K562 (cell line): ENCODE results near the gene GNB2. TPM values are rescaled to one million over a fixed set of nuclear protein-coding genes. Genes with fewer than 3 reads are reported as not detected.

ENCODE experiments used
- CTCFL ChIP-seq: IDR thresholded peaks from 2 replicates; pipeline ENCODE4 v1.6.1; 2011; ENCODE audit warnings: borderline replicate concordance, low read depth, mild to moderate bottlenecking, moderate library complexity, low read length; ENCODE audit not compliant: insufficient read depth, poor library complexity, severe bottlenecking
- E2F1 ChIP-seq: sonication (generic); formaldehyde crosslinking; IDR thresholded peaks from 2 replicates; pipeline ENCODE4 v1.8.1; 2023; ENCODE audit warnings: mild to moderate bottlenecking, missing genetic modification reagents, moderate library complexity
- FOXK1 ChIP-seq: sonication (generic); formaldehyde crosslinking; IDR thresholded peaks from 2 replicates; pipeline ENCODE4 v1.8.0; 2022; ENCODE audit warnings: missing genetic modification reagents, mild to moderate bottlenecking, borderline replicate concordance
- NR2C2 ChIP-seq, 2 experiments: fragments of 200-800 bp in 1 of 2; sonication (Bioruptor generic) in 1 of 2; sonication (generic) in 1 of 2; formaldehyde crosslinking in 1 of 2; IDR thresholded peaks; 2 replicates each; pipeline versions ENCODE4 v1.6.1 to v1.8.0; 2016 to 2022; ENCODE audit warnings: mild to moderate bottlenecking in 1 of 2, missing compliant biosample characterization in 1 of 2, missing genetic modification characterization in 1 of 2, missing genetic modification reagents in 1 of 2
- PBX2 ChIP-seq, 2 experiments: IDR thresholded peaks in 1 of 2; conservative IDR thresholded peaks in 1 of 2; 2 replicates each; pipeline ENCODE4 v1.6.1; 2016; ENCODE audit warnings: low read depth in 2 of 2, mild to moderate bottlenecking in 1 of 2, missing compliant biosample characterization in 1 of 2, missing genetic modification characterization in 1 of 2, moderate library complexity in 1 of 2
- TAF1 ChIP-seq: IDR thresholded peaks from 2 replicates; pipeline ENCODE4 v1.6.1; 2011; ENCODE audit warnings: mild to moderate bottlenecking, low read length, moderate library complexity; ENCODE audit not compliant: insufficient read depth, control insufficient read depth, severe bottlenecking; ENCODE audit errors: extremely low read depth
- polyA plus RNA-seq, 8 experiments: library from polyadenylated mRNA; depleted of rRNA in 4 of 8; stranded (reverse) in 5 of 8; unstranded in 3 of 8; fragments of >200 nt; fragmentation: Nextera tagmentation in 2 of 8; fragmentation: Illumina TruSeq in 1 of 8; extraction: Ambion mirVana in 2 of 8; extraction: Trizol in 1 of 8; gene quantifications; 2 replicates each; pipeline versions ENCODE4 v1.2.1 to v1.2.3, GENCODE V29; 2011 to 2014; ENCODE audit warnings: inconsistent platforms in 1 of 8, missing spikeins in 1 of 8
- total RNA-seq, 7 experiments: library from RNA; depleted of rRNA in 6 of 7; stranded (reverse); fragments of >200 nt in 6 of 7; fragmentation: Illumina TruSeq in 2 of 7; extraction: Trizol in 2 of 7; gene quantifications; 2 replicates each; pipeline versions ENCODE4 v1.2.1 to v1.2.3, GENCODE V29; 2011 to 2021; ENCODE audit warnings: low replicate concordance in 1 of 7
- TF ChIP-seq, protein P1 (sequence below): sonication (generic); formaldehyde crosslinking; IDR thresholded peaks from 2 replicates; pipeline ENCODE4 v1.8.0; 2022; ENCODE audit warnings: missing genetic modification reagents, mild to moderate bottlenecking, moderate library complexity, borderline replicate concordance

The GNB2 gene
- total and polyA plus RNA-seq, 9 of the 15 experiments (the other 6 are each of a cell fraction or from before 2014, with no cell fraction given): 0.65 to 320 (median 104) TPM

- no peak for TF ChIP-seq PBX2 (CRISPR knock-in tag; IDR thresholded peaks at IDR 0.05; ENCODE audit: low read depth)
- no peak for TF ChIP-seq PBX2 (tag; conservative IDR thresholded peaks at IDR 0.05; ENCODE audit: low read depth)
- TF ChIP-seq E2F1: no peak
- TF ChIP-seq NR2C2 (CRISPR knock-in tag; IDR thresholded peaks at IDR 0.05): 0 out of 2 replicates have a peak, but pooled peaks have one; percentile 28
- peak; percentile 34; the same call in 1 of the 2 replicates for TF ChIP-seq NR2C2 (tag; IDR thresholded peaks at IDR 0.05)
- TF ChIP-seq TAF1: peak; percentile 29
- TF ChIP-seq FOXK1 (CRISPR knock-in tag): no peak
- TF ChIP-seq, protein P1, sequence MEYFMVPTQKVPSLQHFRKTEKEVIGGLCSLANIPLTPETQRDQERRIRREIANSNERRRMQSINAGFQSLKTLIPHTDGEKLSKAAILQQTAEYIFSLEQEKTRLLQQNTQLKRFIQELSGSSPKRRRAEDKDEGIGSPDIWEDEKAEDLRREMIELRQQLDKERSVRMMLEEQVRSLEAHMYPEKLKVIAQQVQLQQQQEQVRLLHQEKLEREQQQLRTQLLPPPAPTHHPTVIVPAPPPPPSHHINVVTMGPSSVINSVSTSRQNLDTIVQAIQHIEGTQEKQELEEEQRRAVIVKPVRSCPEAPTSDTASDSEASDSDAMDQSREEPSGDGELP: 0 out of 2 replicates have a peak, but pooled peaks have one; percentile 34
- peak; percentile 46 for TF ChIP-seq CTCFL
These were observed 32.8 kb upstream of the GNB2 start (continued) for GRCh38 chr7:100640517-100641440.
